Measurements from ENCODE around the gene VPS25. TPM values are rescaled to one million over a fixed set of nuclear protein-coding genes. Genes with fewer than 3 reads are reported as not detected.

VPS25 gene
- polyA plus RNA-seq, 1 donor from 2014 or later: 133 TPM

DNA sequence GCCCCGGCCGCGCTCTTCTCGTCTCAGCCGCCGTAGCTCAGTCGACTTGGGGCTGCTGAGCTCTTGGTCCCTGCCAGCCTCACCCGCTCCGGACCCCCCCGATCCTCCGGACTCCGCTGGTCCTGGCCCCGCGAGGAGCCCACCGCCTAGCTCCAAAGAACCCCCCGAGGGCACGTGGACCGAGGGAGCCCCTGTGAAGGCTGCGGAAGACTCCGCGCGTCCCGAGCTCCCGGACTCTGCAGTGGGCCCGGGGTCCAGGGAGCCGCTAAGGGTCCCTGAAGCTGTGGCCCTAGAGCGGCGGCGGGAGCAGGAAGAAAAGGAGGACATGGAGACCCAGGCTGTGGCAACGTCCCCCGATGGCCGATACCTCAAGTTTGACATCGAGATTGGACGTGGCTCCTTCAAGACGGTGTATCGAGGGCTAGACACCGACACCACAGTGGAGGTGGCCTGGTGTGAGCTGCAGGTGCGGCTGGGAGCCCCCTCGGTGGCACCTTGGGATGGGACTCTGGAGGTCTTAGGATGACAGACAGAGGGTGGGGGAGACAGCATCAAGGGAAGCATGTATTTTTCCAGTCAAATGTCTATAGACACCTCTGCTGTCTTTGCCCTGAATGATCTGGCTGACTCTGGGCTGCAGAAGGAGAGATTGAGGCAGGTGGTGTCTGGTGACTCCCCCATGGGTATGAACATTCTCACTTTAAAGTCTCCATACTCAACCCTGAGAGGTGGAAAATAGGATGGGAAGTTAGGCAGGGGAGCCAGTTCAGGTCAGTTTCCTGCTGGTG, 7.8 kb downstream of the VPS25 start:
- peak overlapping the region; percentile 3 for H3K9ac ChIP-seq (ENCODE audit: low read length)
- no peaks in the 10 kb centered on the region for H4K20me1 ChIP-seq (ENCODE audit: insufficient read depth)
- peaks cover 36% of the 10 kb centered on the region for H3K27me3 ChIP-seq (ENCODE audit: insufficient read depth, low read depth, low read length)
- peak overlapping the region; percentile 56 for H3K4me3 ChIP-seq (ENCODE audit: low read length)
- H3K36me3 ChIP-seq (ENCODE audit: insufficient read depth, low read length): no peaks in the 10 kb centered on the region
- no peaks in the 10 kb centered on the region for H3K9me2 ChIP-seq (ENCODE audit: insufficient read depth, low read length)
- H3K79me2 ChIP-seq (replicated peaks; ENCODE audit: insufficient read depth, low read length): no peaks in the 10 kb centered on the region
- no peaks in the 10 kb centered on the region for H3F3A ChIP-seq (ENCODE audit: insufficient read depth, low read length, poor library complexity, severe bottlenecking)
- H2AFZ ChIP-seq (ENCODE audit: low read depth, low read length): no peak overlapping the region
- no peaks in the 10 kb centered on the region for H3K9me3 ChIP-seq (ENCODE audit: low read length)
- H3K27ac ChIP-seq (ENCODE audit: low read length): no peak overlapping the region
- H3K4me2 ChIP-seq (ENCODE audit: low read length): no peak overlapping the region
- TF ChIP-seq POLR2AphosphoS5 (IDR thresholded peaks at IDR 0.05): no peak
- no peak for TF ChIP-seq EZH2 (IDR thresholded peaks at IDR 0.05; ENCODE audit: borderline replicate concordance, insufficient read depth, low read length, poor library complexity, severe bottlenecking)
- no peak for TF ChIP-seq EP300 (conservative IDR thresholded peaks at IDR 0.05; ENCODE audit: poor library complexity, severe bottlenecking)
- no peak for TF ChIP-seq TAF1 (IDR thresholded peaks at IDR 0.05; ENCODE audit: low read depth)
- TF ChIP-seq, protein P1, sequence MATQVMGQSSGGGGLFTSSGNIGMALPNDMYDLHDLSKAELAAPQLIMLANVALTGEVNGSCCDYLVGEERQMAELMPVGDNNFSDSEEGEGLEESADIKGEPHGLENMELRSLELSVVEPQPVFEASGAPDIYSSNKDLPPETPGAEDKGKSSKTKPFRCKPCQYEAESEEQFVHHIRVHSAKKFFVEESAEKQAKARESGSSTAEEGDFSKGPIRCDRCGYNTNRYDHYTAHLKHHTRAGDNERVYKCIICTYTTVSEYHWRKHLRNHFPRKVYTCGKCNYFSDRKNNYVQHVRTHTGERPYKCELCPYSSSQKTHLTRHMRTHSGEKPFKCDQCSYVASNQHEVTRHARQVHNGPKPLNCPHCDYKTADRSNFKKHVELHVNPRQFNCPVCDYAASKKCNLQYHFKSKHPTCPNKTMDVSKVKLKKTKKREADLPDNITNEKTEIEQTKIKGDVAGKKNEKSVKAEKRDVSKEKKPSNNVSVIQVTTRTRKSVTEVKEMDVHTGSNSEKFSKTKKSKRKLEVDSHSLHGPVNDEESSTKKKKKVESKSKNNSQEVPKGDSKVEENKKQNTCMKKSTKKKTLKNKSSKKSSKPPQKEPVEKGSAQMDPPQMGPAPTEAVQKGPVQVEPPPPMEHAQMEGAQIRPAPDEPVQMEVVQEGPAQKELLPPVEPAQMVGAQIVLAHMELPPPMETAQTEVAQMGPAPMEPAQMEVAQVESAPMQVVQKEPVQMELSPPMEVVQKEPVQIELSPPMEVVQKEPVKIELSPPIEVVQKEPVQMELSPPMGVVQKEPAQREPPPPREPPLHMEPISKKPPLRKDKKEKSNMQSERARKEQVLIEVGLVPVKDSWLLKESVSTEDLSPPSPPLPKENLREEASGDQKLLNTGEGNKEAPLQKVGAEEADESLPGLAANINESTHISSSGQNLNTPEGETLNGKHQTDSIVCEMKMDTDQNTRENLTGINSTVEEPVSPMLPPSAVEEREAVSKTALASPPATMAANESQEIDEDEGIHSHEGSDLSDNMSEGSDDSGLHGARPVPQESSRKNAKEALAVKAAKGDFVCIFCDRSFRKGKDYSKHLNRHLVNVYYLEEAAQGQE (IDR thresholded peaks at IDR 0.05; ENCODE audit: borderline replicate concordance): no peak
- no peak for TF ChIP-seq RAD21 (conservative IDR thresholded peaks at IDR 0.05)
- TF ChIP-seq, protein P2, sequence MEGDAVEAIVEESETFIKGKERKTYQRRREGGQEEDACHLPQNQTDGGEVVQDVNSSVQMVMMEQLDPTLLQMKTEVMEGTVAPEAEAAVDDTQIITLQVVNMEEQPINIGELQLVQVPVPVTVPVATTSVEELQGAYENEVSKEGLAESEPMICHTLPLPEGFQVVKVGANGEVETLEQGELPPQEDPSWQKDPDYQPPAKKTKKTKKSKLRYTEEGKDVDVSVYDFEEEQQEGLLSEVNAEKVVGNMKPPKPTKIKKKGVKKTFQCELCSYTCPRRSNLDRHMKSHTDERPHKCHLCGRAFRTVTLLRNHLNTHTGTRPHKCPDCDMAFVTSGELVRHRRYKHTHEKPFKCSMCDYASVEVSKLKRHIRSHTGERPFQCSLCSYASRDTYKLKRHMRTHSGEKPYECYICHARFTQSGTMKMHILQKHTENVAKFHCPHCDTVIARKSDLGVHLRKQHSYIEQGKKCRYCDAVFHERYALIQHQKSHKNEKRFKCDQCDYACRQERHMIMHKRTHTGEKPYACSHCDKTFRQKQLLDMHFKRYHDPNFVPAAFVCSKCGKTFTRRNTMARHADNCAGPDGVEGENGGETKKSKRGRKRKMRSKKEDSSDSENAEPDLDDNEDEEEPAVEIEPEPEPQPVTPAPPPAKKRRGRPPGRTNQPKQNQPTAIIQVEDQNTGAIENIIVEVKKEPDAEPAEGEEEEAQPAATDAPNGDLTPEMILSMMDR (IDR thresholded peaks at IDR 0.05; ENCODE audit: poor library complexity, severe bottlenecking): no peak
- no peak for TF ChIP-seq MXI1 (conservative IDR thresholded peaks at IDR 0.05; ENCODE audit: poor library complexity, severe bottlenecking)
- no peak for TF ChIP-seq SMC3 (conservative IDR thresholded peaks at IDR 0.05; ENCODE audit: poor library complexity)

DNA sequence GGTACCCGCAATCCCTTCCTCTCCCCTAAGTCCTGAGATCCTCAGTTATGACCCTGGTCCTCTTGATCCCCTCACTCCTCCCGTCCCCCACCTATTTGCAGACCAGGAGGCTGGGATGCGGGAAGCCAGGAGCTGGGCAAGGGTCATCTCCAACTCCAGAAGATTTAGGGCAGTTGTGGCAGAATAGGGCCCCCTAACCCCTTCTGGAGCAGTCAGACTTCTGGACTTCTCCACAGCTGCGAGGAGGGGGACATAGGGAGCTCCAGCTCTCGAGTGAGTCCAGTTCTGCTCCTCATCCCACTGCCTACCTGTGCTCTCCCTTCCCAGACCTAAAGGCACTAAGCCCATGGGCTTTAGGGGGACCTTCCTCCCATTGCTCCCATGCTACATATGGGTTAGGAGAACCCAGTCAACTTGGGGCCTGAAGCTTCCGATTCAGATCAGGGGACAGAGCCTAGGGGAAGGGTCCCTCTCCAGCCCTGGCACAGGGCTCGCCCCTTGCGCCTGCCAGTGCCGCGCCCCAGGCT, 8.5 kb downstream of the VPS25 start:
- H3K9ac ChIP-seq (ENCODE audit: low read length): no peak overlapping the region
- no peak overlapping the region for H3K4me2 ChIP-seq (ENCODE audit: low read length)
- H3K27ac ChIP-seq (ENCODE audit: low read length): no peak overlapping the region
- H3K9me3 ChIP-seq (ENCODE audit: low read length): no peaks in the 10 kb centered on the region
- no peak overlapping the region for H2AFZ ChIP-seq (ENCODE audit: low read depth, low read length)
- H3K27me3 ChIP-seq (ENCODE audit: insufficient read depth, low read depth, low read length): peaks cover 37% of the 10 kb centered on the region
- no peaks in the 10 kb centered on the region for H3F3A ChIP-seq (ENCODE audit: insufficient read depth, low read length, poor library complexity, severe bottlenecking)
- H3K9me2 ChIP-seq (ENCODE audit: insufficient read depth, low read length): no peaks in the 10 kb centered on the region
- no peak overlapping the region for H3K4me3 ChIP-seq (ENCODE audit: low read length)
- no peaks in the 10 kb centered on the region for H3K79me2 ChIP-seq (replicated peaks; ENCODE audit: insufficient read depth, low read length)
- no peaks in the 10 kb centered on the region for H4K20me1 ChIP-seq (ENCODE audit: insufficient read depth)
- TF ChIP-seq RAD21 (conservative IDR thresholded peaks at IDR 0.05) (no peak), EP300 (conservative IDR thresholded peaks at IDR 0.05; ENCODE audit: poor library complexity, severe bottlenecking) (no peak), POLR2AphosphoS5 (IDR thresholded peaks at IDR 0.05) (no peak), SMC3 (conservative IDR thresholded peaks at IDR 0.05; ENCODE audit: poor library complexity) (no peak), TAF1 (IDR thresholded peaks at IDR 0.05; ENCODE audit: low read depth) (no peak), EZH2 (IDR thresholded peaks at IDR 0.05; ENCODE audit: borderline replicate concordance, insufficient read depth, low read length, poor library complexity, severe bottlenecking) (no peak), MXI1 (conservative IDR thresholded peaks at IDR 0.05; ENCODE audit: poor library complexity, severe bottlenecking) (no peak)
- TF ChIP-seq, protein P2 (IDR thresholded peaks at IDR 0.05; ENCODE audit: poor library complexity, severe bottlenecking): no peak
- TF ChIP-seq, protein P1 (IDR thresholded peaks at IDR 0.05; ENCODE audit: borderline replicate concordance): no peak
- H3K36me3 ChIP-seq (ENCODE audit: insufficient read depth, low read length): no peaks in the 10 kb centered on the region
